Naive thymus-derived CD8-positive, alpha-beta T cell (primary cell): ENCODE results near the gene OR5AK2. TPM values are rescaled to one million over a fixed set of nuclear protein-coding genes. Genes with fewer than 3 reads are reported as not detected.
"Not testable (repeated sequence)": the region's sequence is repeated elsewhere in the genome, so short reads cannot be mapped to it uniquely, and the experiment has no call there.

Experiments
- ATAC-seq, 2 donors: fragments of 150-1000 bp; cut with Tn5 transposase in 1 of 2; sonication (Bioruptor Pico), chemical (Tn5 transposase) in 1 of 2; 1 replicate in 1 of 2; 2 replicates in 1 of 2; pipeline ENCODE4 v1.10.0; 2021; ENCODE audit warnings: mild to moderate bottlenecking in 2 of 2, moderate library complexity in 2 of 2
- POLR2A ChIA-PET: fragments of 350-600 bp; sonication (Branson Sonifier 250); formaldehyde crosslinking; loops from one replicate; lab custom pipeline; 2021; ENCODE audit warnings: antibody characterized with exemption; lab: Charles Lee
- DNase-seq, 10 donors: peaks; one replicate each; pipeline versions ENCODE4 v3.0.0 to v3.0.0-alpha.2; 2020 to 2022
- H3K27ac Mint-ChIP-seq, 10 donors: one replicate each; pipeline ENCODE4 v1.8.0; 2020 to 2022; ENCODE audit warnings: mild to moderate bottlenecking in 10 of 10, mixed read lengths in 10 of 10, moderate library complexity in 4 of 10, inconsistent platforms in 1 of 10
- H3K27me3 Mint-ChIP-seq, 5 donors: one replicate each; pipeline ENCODE4 v1.8.0; 2021 to 2022; ENCODE audit warnings: mixed read lengths in 5 of 5
- H3K36me3 Mint-ChIP-seq, 3 donors: one replicate each; pipeline ENCODE4 v1.8.0; 2020 to 2022; ENCODE audit warnings: mixed read lengths in 3 of 3, mild to moderate bottlenecking in 2 of 3, inconsistent platforms in 1 of 3
- H3K4me1 Mint-ChIP-seq, 4 donors: one replicate each; pipeline ENCODE4 v1.8.0; 2021 to 2022; ENCODE audit warnings: mixed read lengths in 4 of 4
- H3K4me3 Mint-ChIP-seq, 10 donors: one replicate each; pipeline ENCODE4 v1.8.0; 2020 to 2022; ENCODE audit warnings: mild to moderate bottlenecking in 10 of 10, mixed read lengths in 10 of 10, moderate library complexity in 6 of 10, inconsistent platforms in 1 of 10
- H3K9me3 Mint-ChIP-seq, 9 donors: one replicate each; pipeline ENCODE4 v1.8.0; 2020 to 2022; ENCODE audit warnings: mixed read lengths in 9 of 9, mild to moderate bottlenecking in 3 of 9, inconsistent platforms in 1 of 9, moderate library complexity in 1 of 9
- polyA plus RNA-seq, 3 donors: library from polyadenylated mRNA; unstranded; fragments of 300-500 nt; fragmentation: Illumina TruSeq; gene quantifications; one replicate each; pipeline ENCODE4 v1.2.3, GENCODE V29; 2021
- total RNA-seq, 8 experiments: library from RNA in 2 of 8; stranded (reverse) in 2 of 8; gene quantifications; one replicate each; pipeline ENCODE4 v1.2.3 and lab custom pipeline; 2021 to 2026

The OR5AK2 gene, protein sequence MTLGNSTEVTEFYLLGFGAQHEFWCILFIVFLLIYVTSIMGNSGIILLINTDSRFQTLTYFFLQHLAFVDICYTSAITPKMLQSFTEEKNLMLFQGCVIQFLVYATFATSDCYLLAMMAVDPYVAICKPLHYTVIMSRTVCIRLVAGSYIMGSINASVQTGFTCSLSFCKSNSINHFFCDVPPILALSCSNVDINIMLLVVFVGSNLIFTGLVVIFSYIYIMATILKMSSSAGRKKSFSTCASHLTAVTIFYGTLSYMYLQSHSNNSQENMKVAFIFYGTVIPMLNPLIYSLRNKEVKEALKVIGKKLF
- total RNA-seq (not detected), polyA plus RNA-seq (not detected), total RNA-seq (lab: John Stamatoyannopoulos, UW) (0 reads per million in 6 experiments)

DNA sequence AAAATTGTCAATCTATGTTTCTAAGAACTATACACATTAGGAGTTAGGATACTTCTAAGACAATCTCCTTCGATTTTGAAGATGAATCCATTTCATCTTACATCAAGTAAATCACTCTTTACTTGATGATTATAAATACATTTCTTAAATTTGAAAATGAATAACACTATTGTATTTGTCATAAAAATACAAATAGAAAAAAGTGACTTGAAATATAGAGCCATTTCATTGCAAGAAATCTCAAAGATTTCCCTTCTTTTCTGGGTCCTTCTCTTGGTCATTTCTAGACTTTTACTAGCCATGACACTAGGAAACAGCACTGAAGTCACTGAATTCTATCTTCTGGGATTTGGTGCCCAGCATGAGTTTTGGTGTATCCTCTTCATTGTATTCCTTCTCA lies at the start of gene OR5AK2:
Gene OR5AK2 (plus strand): TSS at position 301 of the 400 bp plus-strand sequence. CDS start 0 bp downstream, at position 301.
- H3K4me1 Mint-ChIP-seq: no peaks in the 10 kb centered on the region
- H3K27ac Mint-ChIP-seq: no peak within 1 kb of the TSS
- no peak for DNase-seq
- H3K4me3 Mint-ChIP-seq: no peak within 1 kb of the TSS
- POLR2A ChIA-PET: no interaction called here
- no peak for ATAC-seq
- H3K27me3 Mint-ChIP-seq: peaks cover 0 to 19% (median 1%) of the 10 kb centered on the region in 5 donors
- H3K9me3 Mint-ChIP-seq: peaks cover 0 to 25% (median 11%) of the 10 kb centered on the region in 9 donors
- peaks cover 0 to 4% (median 0%) of the 10 kb centered on the region in 3 donors for H3K36me3 Mint-ChIP-seq

DNA sequence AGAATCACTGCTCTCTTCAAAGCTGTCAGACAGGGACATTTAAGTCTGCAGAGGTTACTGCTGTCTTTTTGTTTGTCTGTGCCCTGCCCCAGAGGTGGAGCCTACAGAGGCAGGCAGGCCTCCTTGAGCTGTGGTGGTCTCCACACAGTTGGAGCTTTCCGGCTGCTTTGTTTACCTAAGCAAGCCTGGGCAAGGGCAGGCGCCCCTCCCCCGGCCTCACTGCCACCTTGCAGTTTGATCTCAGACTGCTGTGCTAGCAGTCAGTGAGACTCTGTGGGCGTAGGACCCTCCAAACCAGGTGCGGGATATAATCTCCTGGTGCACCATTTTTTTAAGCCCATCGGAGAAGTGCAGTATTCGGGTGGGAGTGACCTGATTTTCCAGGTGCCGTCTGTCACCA lies 43.2 kb upstream of the OR5AK2 start:
- H3K27ac Mint-ChIP-seq, H3K4me3 Mint-ChIP-seq, POLR2A ChIA-PET, ATAC-seq, DNase-seq, H3K4me1 Mint-ChIP-seq, H3K27me3 Mint-ChIP-seq: not testable (repeated sequence)
- peaks cover 0 to 36% (median 20%) of the 10 kb centered on the region in 9 donors for H3K9me3 Mint-ChIP-seq
- peaks cover 0 to 15% (median 0%) of the 10 kb centered on the region in 3 donors for H3K36me3 Mint-ChIP-seq

GRCh38 chr11:56948991-56949515 lies 39.7 kb upstream of the OR5AK2 start:
- Mint-ChIP-seq H3K9me3 (peaks cover 0 to 58% (median 31%) of the 10 kb centered on the region in 9 donors), H3K36me3 (peaks cover 0 to 32% (median 0%) of the 10 kb centered on the region in 3 donors), H3K4me1 (no peaks in the 10 kb centered on the region), H3K4me3 (no peak overlapping the region), H3K27ac (no peak overlapping the region), H3K27me3 (peaks cover 0 to 8% (median 3%) of the 10 kb centered on the region in 5 donors)
- DNase-seq (no peak), ATAC-seq (no peak)
- POLR2A ChIA-PET: no interaction called here

DNA sequence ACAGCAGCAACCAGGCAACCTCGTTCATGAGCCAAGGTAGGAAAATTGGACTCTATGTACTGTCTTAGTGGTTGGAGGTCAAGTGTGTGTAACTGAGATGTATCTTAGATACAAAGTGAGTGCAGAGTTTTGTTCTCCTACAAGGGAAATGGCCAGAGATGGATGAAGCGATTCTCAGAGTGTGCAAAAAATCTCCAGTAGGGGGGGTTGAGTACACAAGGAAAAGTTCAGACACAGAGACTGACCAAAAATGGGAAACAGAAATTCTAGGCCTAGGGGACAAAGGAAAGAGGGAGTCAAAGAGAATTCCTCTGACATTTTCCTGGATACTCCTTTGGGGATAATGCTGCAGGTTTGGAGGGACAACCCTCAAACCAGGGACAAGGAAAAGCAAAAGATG lies 38.2 kb upstream of the OR5AK2 start:
- ATAC-seq (no peak), DNase-seq (no peak)
- H3K27me3 Mint-ChIP-seq: peaks cover 0 to 8% (median 3%) of the 10 kb centered on the region in 5 donors
- H3K27ac Mint-ChIP-seq: no peak overlapping the region
- H3K4me1 Mint-ChIP-seq: no peaks in the 10 kb centered on the region
- no peak overlapping the region for H3K4me3 Mint-ChIP-seq
- H3K36me3 Mint-ChIP-seq: peaks cover 0 to 39% (median 0%) of the 10 kb centered on the region in 3 donors
- POLR2A ChIA-PET: no interaction called here
- H3K9me3 Mint-ChIP-seq: peaks cover 0 to 58% (median 35%) of the 10 kb centered on the region in 9 donors

- peaks cover 0 to 39% (median 23%) of the 10 kb centered on the region in 9 donors for H3K9me3 Mint-ChIP-seq
- H3K4me3 Mint-ChIP-seq, H3K27ac Mint-ChIP-seq, POLR2A ChIA-PET, H3K4me1 Mint-ChIP-seq, ATAC-seq, DNase-seq, H3K27me3 Mint-ChIP-seq: not testable (repeated sequence)
- peaks cover 0 to 38% (median 0%) of the 10 kb centered on the region in 3 donors for H3K36me3 Mint-ChIP-seq
Measured at GRCh38 chr11:56953907-56954306, 34.8 kb upstream of the OR5AK2 start.

DNA sequence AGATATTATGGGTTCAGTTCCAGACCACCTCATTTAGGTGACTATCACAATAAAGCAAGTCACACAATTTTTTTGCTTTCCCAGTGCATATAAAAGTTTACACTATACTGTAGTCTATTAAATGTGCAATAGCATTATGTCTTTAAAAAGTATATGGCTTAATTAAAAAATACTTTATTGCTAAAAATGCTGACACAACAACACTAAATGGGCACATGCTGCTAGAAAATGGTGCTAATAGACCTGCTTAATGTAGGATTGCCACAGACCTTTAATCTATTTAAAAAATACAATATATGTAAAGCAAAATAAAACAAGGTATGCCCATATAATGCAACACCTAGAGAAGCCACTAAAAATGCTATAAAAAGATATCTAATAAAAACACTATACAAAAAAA lies 27.1 kb upstream of the OR5AK2 start:
- peaks cover 0 to 3% (median 0%) of the 10 kb centered on the region in 5 donors for H3K27me3 Mint-ChIP-seq
- POLR2A ChIA-PET: no interaction called here
- peaks cover 0 to 5% (median 0%) of the 10 kb centered on the region in 3 donors for H3K36me3 Mint-ChIP-seq
- H3K4me1 Mint-ChIP-seq: no peaks in the 10 kb centered on the region
- peaks cover 0 to 17% (median 5%) of the 10 kb centered on the region in 9 donors for H3K9me3 Mint-ChIP-seq
- H3K4me3 Mint-ChIP-seq: no peak overlapping the region
- no peak overlapping the region for H3K27ac Mint-ChIP-seq
- no peak for DNase-seq
- ATAC-seq: no peak

DNA sequence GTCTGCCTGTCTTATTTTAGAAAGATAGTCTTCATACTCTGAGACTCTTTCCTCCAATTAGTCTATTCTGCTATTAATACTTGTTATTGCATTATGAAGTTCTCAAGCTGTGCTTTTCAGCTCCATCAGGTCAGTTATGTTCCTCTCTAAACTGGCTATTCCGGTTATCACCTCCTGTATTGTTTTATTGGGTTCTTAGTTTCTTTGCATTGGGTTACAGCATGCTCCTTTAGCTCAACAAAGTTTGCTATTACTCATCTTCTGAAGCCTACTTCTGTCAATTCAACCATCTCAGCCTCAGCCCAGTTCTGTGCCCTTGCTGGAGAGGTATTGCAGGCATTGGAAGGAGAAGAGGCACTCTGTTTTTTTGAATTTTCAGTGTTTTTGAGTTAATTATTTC lies 21.0 kb upstream of the OR5AK2 start:
- Mint-ChIP-seq H3K27me3 (peaks cover 0 to 11% (median 0%) of the 10 kb centered on the region in 5 donors), H3K9me3 (peaks cover 0 to 30% (median 15%) of the 10 kb centered on the region in 9 donors), H3K4me1 (no peaks in the 10 kb centered on the region), H3K36me3 (peaks cover 0 to 7% (median 0%) of the 10 kb centered on the region in 3 donors), H3K27ac (no peak overlapping the region), H3K4me3 (no peak overlapping the region)
- DNase-seq (no peak), ATAC-seq (no peak)
- POLR2A ChIA-PET: no interaction called here

DNA sequence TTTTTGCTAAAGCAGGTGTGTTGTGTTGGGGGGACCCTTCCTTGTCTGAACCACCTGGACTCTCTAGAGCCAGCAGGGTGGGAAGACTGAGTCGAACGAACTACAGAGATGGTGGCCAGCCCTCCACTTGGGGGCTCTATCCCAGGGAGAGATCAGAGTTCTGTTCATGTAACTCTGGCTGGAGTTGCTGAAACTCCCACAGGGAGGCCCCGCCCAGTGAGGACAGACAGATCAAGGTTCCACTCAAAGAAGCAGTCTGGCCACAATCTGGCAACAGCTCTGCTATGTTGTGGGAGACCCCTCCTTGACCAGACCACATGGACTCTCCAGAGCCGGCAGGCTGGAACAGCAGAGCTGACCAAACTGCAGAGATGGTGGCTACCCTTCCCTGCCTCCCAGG lies 20.2 kb upstream of the OR5AK2 start:
- Mint-ChIP-seq H3K4me3 (no peak overlapping the region), H3K27me3 (peaks cover 0 to 11% (median 0%) of the 10 kb centered on the region in 5 donors), H3K36me3 (peaks cover 0 to 7% (median 0%) of the 10 kb centered on the region in 3 donors), H3K4me1 (no peaks in the 10 kb centered on the region), H3K9me3 (peaks cover 0 to 30% (median 15%) of the 10 kb centered on the region in 9 donors), H3K27ac (no peak overlapping the region)
- DNase-seq (no peak), ATAC-seq (no peak)
- POLR2A ChIA-PET: no interaction called here

GRCh38 chr11:56977314-56977713 lies 11.4 kb upstream of the OR5AK2 start:
- POLR2A ChIA-PET: no interaction called here
- Mint-ChIP-seq H3K27ac (no peak overlapping the region), H3K36me3 (no peaks in the 10 kb centered on the region), H3K4me3 (no peak overlapping the region), H3K27me3 (peaks cover 0 to 10% (median 0%) of the 10 kb centered on the region in 5 donors), H3K9me3 (peaks cover 0 to 6% (median 0%) of the 10 kb centered on the region in 9 donors), H3K4me1 (no peaks in the 10 kb centered on the region)
- ATAC-seq (no peak), DNase-seq (no peak)

- Mint-ChIP-seq H3K9me3 (peaks cover 3 to 45% (median 27%) of the 10 kb centered on the region in 9 donors), H3K27ac (no peak overlapping the region), H3K27me3 (peaks cover 0 to 5% (median 0%) of the 10 kb centered on the region in 5 donors), H3K36me3 (peaks cover 0 to 18% (median 0%) of the 10 kb centered on the region in 3 donors), H3K4me3 (no peak overlapping the region), H3K4me1 (no peaks in the 10 kb centered on the region)
- DNase-seq (no peak), ATAC-seq (no peak)
- POLR2A ChIA-PET: no interaction called here
Measured at GRCh38 chr11:56990702-56991101, 2.0 kb downstream of the OR5AK2 start.

- Mint-ChIP-seq H3K27me3 (peaks cover 0 to under 1% (median 0%) of the 10 kb centered on the region in 5 donors), H3K4me3 (no peak overlapping the region), H3K9me3 (peaks cover 13 to 59% (median 38%) of the 10 kb centered on the region in 9 donors), H3K4me1 (no peaks in the 10 kb centered on the region), H3K36me3 (peaks cover 0 to 26% (median 0%) of the 10 kb centered on the region in 3 donors), H3K27ac (no peak overlapping the region)
- DNase-seq: no peak
- ATAC-seq: no peak
- POLR2A ChIA-PET: no interaction called here
Measured at GRCh38 chr11:56994532-56994931, 5.8 kb downstream of the OR5AK2 start.

- Mint-ChIP-seq H3K9me3 (peaks cover 0 to 31% (median 14%) of the 10 kb centered on the region in 9 donors), H3K4me1 (no peaks in the 10 kb centered on the region), H3K27ac (no peak overlapping the region), H3K36me3 (peaks cover 0 to 9% (median 0%) of the 10 kb centered on the region in 3 donors), H3K27me3 (peaks cover 0 to 14% (median 0%) of the 10 kb centered on the region in 5 donors), H3K4me3 (no peak overlapping the region)
- POLR2A ChIA-PET: no interaction called here
- ATAC-seq: no peak
- DNase-seq: no peak
Measured at GRCh38 chr11:57001674-57002401, 13.1 kb downstream of the OR5AK2 start.
